Esophagus muscularis mucosa (tissue), 3 donors: ENCODE measurements around the gene NUP210L.

Source experiments
- CTCF ChIP-seq, 3 experiments: fragments of 200-600 bp in 2 of 3; fragments of 450-650 bp in 1 of 3; sonication (generic) in 2 of 3; IDR thresholded peaks; one replicate each; pipeline ENCODE4 v1.5.1; 2017 to 2019; ENCODE audit warnings: antibody characterized with exemption in 3 of 3, mild to moderate bottlenecking in 2 of 3, moderate library complexity in 1 of 3
- EP300 ChIP-seq: sonication (generic); formaldehyde crosslinking; IDR thresholded peaks from one replicate; pipeline ENCODE4 v1.6.1; 2017; ENCODE audit warnings: antibody characterized with exemption

GRCh38 chr1:154182344-154183045, 27.6 kb upstream of the NUP210L start:
- TF ChIP-seq EP300 (no peak), CTCF (IDR thresholded peaks at IDR 0.05) (no peak)
